AG10803 (cell line): ENCODE results near the gene PIK3C2G.

Source experiments
- DNase-seq: peaks from one replicate; pipeline ENCODE4 v3.0.0; 2010; ENCODE audit warnings: low read depth
- H3K4me3 ChIP-seq: 2 replicates; pipeline ENCODE4 v1.5.1; 2011; ENCODE audit warnings: mild to moderate bottlenecking, low read length, control low read depth
- TF ChIP-seq, protein P1 (sequence below): conservative IDR thresholded peaks from 2 replicates; pipeline ENCODE4 v1.5.1; 2011; ENCODE audit warnings: mild to moderate bottlenecking, low read length, control low read depth, inconsistent platforms

PIK3C2G gene

DNA sequence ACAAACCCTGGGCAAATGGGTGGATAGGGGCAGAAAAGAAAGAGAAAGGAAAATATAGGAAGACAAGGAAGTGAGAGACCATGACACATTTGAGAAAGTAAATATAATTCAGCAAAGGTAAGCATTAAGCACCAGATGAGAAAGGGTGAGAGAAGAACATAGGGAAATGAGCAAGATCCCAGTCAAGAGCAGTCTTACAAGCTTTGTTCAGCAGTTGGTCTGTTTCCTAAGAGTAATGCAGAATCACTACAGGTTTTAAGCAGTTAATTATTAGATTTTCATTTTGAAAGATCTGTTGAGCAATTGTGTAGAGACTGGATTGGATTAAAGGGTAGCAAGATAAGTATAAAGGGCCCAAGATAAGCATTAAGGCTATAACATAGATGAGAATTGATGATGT is 330.2 kb downstream of the PIK3C2G start:
- TF ChIP-seq, protein P1, sequence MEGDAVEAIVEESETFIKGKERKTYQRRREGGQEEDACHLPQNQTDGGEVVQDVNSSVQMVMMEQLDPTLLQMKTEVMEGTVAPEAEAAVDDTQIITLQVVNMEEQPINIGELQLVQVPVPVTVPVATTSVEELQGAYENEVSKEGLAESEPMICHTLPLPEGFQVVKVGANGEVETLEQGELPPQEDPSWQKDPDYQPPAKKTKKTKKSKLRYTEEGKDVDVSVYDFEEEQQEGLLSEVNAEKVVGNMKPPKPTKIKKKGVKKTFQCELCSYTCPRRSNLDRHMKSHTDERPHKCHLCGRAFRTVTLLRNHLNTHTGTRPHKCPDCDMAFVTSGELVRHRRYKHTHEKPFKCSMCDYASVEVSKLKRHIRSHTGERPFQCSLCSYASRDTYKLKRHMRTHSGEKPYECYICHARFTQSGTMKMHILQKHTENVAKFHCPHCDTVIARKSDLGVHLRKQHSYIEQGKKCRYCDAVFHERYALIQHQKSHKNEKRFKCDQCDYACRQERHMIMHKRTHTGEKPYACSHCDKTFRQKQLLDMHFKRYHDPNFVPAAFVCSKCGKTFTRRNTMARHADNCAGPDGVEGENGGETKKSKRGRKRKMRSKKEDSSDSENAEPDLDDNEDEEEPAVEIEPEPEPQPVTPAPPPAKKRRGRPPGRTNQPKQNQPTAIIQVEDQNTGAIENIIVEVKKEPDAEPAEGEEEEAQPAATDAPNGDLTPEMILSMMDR = no peak
- no peak for DNase-seq
- no peak overlapping the region for H3K4me3 ChIP-seq

GRCh38 chr12:18595412-18595811 is 334.1 kb downstream of the PIK3C2G start:
- TF ChIP-seq, protein P1 = no peak
- H3K4me3 ChIP-seq = no peak overlapping the region
- peak; percentile 27 for DNase-seq

- H3K4me3 ChIP-seq = no peak overlapping the region
- TF ChIP-seq, protein P1 = no peak
- no peak for DNase-seq
Measured at GRCh38 chr12:18601962-18602361, 340.6 kb downstream of the PIK3C2G start.

- no peak overlapping the region for H3K4me3 ChIP-seq
- DNase-seq = peak; percentile 8
- TF ChIP-seq, protein P1 = no peak
Measured at GRCh38 chr12:18612971-18613370, 351.7 kb downstream of the PIK3C2G start.

GRCh38 chr12:18620986-18621385 is 359.7 kb downstream of the PIK3C2G start:
- no peak for DNase-seq
- TF ChIP-seq, protein P1 = no peak
- H3K4me3 ChIP-seq = no peak overlapping the region

DNA sequence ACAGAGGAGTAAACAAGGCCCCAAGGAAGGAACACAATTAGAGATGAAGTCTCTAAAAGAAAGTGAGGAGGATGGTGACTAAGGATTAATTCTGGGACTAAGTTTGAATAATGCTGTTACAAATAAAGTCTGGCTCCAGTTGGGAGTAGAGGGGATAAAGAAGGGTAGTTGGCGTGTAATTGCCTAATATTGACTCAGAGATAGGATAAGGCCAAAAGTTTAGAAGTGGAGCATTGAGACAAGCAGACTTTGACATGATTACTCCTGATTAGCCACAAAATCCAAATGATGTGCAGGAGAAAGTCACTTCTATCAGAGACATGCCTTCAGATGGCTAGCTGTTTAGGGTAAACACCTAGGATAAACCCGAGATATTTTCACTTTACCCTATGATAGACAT is 368.1 kb downstream of the PIK3C2G start:
- no peak for DNase-seq
- TF ChIP-seq, protein P1 = no peak
- no peak overlapping the region for H3K4me3 ChIP-seq

GRCh38 chr12:18629916-18630315 is 368.6 kb downstream of the PIK3C2G start:
- TF ChIP-seq, protein P1 = no peak
- no peak for DNase-seq
- no peak overlapping the region for H3K4me3 ChIP-seq
